Activated CD8-positive, alpha-beta memory T cell treated with anti-CD3 and anti-CD28 coated beads for 24 hours (primary cell): ENCODE measurements around the gene STRA8.
"Not testable (repeated sequence)": the region's sequence is repeated elsewhere in the genome, so short reads cannot be mapped to it uniquely, and the experiment has no call there.

Experiments
- DNase-seq: peaks from one replicate; pipeline ENCODE4 v3.0.0-alpha.2; 2020

STRA8 gene

GRCh38 chr7:135205850-135206249 is 27.8 kb upstream of the STRA8 start:
- no peak for DNase-seq

DNA sequence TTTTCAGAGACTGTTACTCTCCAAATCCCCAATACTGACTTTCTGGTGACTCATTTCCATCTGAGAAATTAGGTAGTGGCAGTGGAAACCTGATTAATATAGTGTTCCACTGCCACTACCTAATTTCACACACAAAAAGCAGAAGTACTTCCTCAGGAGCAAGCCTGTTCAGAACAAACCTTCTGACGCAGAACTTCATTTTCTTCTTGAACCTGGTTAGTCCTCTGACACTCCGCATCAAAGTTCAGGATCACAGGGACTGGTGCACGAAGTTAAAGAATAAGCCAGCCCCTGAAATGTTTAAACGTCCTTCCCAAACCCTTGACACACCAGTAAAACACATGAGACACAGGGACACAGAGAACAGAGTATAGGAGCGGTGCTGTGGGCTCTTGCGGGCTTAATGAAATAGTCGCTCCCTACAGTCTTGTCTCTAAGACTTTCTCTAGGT is 26.7 kb upstream of the STRA8 start:
- DNase-seq: no peak

DNA sequence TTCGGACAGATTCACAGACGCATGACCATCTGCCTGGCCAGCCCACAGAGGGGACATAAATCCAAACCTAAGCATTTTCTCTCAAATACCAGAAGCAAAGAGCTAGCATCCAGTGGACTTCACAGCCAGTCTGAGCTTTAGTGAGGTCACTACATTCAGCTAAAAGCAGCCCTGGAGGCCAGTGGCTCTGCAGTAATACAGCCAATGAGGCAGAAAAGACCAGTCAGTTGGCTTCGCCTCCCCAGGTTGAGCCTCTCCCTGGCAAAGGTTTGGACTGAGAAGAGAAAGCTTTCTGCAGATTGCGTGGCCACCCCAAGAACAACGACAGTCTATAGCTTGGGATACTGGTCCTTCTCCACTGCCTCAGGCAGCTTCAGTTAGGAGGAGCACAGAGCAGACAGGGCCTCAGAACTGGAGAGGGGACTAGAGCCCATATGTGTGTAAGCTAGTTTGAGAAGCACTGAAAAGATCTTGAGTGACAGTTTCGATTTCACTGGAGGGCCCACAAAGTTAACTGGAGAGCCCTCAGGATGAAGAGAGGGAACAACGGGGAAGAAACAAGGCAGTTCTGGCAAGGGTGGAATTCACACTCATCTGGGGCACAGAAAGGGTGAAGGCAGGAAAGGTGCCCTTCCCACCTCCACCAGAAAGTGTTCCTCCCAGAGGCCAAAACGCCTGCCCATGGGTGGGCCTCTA is 26.1 kb upstream of the STRA8 start:
- peak; percentile 50 for DNase-seq

GRCh38 chr7:135208102-135208793 is 25.4 kb upstream of the STRA8 start:
- no peak for DNase-seq

DNA sequence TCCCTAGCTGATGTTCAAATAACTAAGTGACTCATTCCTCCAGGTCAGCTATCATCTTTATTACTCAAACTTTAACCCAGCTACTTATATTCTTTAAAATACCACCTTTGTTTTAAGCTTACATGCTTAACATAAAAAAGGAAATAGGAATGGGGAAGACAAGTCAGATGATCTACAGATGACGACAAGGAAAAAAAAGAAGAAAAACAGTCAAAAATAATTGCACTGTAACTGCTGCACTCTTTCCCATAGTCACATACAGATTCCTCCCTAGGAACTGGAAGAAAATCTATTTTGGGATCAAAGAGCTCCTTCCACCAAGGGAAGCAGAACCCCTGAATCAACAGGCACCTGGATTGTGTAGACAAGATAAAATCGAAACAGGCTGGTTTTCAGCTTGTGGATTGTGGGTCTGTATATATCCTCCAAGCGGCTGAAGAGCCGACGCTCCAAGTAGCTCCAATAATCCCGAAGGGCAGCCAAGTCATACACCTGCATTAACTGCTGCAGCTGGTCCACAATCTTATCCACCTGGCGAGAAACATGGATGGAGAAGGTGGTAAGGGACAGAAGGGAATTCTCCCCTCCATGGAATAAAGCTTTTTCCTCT is 24.3 kb upstream of the STRA8 start:
- DNase-seq: no peak

GRCh38 chr7:135210888-135211178 is 22.8 kb upstream of the STRA8 start:
- no peak for DNase-seq

DNA sequence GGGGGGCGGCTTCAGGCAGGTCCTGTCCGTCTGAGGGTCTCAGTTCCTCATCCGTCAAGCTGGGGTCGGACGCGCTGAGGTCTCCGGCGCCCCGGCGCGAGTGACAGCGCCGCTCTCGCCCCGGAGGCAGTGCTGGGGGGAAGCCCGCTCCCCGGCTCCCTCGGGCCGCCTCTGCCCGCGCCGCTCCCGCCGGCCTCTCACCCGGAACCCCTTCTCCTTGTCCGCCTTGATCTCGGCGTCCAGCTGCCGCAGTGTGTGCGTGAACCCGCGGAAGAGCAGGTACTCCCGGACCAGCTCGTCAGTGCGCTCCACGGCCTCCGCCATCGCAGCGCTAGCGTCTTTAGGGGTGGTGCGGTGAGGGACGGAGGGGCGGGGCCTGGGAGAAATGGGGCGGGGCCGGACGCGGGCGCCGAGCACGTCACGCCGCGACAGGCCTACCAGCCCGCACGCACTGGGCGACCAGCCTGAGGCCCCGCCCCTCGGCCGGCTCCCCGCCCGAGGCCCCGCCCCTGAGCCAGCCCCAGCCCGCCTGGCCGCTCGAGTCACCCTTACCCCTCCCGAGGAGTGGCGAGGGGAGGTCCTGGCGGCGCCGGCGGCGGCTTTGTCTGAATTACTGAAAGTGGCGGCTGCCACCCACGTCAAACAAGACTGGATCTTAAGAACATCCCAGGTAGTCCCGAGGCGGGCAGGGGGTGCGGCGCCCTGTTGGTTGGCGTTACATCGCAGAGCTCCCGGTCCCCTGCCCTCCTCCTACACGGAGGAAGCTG is 22.3 kb upstream of the STRA8 start, which contains the start of gene WDR91:
TSS of gene WDR91 (minus strand) at position 348 of the 767 bp plus-strand sequence. CDS start at position 324, 24 bp downstream.
- peak; percentile 99 for DNase-seq

DNA sequence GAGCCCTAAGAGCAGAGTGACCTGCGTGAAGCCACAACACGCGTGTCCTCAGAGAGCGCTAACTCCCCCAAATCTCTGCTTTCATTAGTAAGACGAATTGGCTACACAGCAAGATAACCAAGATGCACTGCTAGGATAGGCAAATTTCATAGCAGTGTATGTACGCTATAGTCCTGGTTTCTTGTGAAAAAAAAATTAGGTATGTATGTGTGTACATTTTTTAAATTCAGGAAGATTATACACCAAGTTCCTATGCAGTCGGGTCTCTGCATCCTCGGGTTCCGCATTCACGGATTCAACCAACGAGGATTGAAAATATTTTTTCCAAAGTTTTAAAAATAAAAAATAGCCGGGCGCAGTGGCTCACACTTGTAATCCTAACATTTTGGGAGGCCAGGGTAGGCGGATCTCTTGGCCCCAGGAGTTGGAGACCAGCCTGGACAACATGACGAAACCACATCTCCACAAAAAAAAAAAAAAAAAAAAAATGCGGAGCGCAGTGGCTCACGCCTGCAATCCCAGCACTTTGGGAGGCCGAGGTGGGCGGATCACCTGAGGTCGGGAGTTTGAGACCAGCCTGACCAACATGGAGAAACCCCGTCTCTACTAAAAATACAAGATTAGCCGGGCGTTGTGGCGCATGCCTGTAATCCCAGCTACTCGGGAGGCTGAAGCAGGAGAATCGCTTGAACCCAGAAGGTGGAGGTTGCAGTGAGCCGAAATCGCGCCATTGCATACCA is 21.5 kb upstream of the STRA8 start:
- DNase-seq: not testable (repeated sequence)

DNA sequence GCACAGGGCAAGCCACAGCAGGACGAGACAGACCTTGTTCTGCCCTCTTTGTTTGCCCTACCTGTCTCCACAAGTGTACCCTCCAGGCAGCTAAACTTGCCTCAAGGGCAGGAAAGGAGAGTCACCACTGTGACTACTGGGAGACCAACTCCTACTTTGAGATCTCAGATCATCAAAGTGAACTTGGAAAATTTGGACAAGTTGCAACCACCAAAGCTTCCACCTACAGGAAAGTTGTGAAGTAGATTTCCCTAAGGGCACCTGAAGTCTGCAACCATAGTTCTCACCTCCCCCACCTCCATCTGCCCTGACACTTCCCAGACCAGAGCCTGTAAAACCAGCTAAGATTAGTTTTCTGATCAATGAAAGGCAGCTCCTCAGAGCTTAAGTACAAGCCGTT is 19.8 kb upstream of the STRA8 start:
- no peak for DNase-seq

DNA sequence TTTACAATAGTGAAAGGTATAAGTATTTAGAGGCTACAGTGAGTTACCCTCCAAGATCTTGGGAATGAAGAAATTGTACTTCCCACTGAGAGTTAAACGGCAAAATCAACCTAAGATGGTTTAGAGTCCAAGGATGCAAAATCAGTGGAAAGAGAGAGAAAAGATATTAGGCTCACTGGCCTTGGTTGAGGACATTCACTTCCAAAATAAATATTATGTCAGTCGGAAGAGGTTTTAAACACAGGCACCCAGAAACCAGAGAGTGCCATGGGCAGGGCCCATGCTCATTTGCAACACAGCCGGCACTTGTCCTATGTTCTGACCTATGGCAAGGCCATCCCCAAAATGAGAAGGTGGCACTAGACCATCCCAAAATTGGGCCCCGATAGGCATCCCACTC is 18.5 kb upstream of the STRA8 start:
- no peak for DNase-seq

DNA sequence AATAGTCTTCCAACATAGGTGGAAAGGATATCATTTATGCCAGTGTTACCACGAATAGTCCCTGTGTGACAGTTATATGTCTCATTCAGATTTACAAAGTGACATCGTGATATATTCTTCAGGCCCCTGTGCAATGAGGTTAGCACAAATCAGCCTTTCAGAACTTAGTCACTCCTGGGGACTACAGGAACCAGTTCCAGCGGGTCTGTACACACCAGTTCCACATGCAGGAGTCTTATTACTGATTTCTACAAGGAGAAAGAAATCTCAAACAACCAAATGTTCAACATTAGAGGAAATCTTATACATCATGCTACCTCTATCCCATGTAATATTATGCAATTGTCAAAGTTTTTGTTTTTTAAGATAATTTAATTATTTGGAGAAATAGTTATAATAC is 17.9 kb upstream of the STRA8 start:
- no peak for DNase-seq

- no peak for DNase-seq
These were observed 15.8 kb upstream of the STRA8 start for GRCh38 chr7:135217645-135218509.

DNA sequence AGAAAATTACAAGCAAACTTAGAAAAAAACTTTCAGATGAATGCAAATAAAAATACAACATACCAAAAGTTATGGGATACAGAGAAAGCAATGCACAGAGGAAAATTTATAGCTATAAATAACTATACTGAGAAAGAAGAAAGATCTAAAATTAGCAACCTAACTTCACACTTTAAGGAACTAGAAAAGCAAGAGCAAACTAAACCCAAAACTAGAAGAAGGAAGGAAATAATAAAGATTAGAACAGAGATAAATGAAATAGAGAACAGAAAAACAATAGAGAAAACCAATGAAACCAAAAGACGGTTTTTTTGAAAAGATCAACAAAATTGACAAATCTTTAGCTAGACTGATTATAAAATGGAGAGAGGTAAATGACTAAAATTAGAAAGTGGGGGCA is 9.6 kb upstream of the STRA8 start:
- no peak for DNase-seq

DNA sequence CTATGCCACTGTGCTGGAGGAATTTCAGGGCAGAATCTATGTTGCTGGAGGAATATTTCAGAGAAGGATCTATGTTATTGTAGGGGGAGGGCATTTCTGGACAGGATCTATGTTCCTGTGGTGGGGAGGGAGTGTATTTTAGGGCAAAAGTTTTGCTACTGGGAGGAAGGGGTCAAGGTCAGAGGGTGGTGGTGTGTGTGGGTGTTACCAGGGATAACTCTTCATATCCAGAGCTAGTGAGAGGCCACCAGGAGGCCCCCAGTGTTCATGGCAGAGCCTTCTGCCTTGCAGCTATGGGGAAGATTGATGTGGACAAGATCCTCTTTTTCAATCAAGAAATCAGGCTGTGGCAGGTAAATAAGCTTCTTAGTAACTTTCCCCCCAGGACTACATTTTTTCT is 2.0 kb upstream of the STRA8 start:
- DNase-seq: no peak

DNA sequence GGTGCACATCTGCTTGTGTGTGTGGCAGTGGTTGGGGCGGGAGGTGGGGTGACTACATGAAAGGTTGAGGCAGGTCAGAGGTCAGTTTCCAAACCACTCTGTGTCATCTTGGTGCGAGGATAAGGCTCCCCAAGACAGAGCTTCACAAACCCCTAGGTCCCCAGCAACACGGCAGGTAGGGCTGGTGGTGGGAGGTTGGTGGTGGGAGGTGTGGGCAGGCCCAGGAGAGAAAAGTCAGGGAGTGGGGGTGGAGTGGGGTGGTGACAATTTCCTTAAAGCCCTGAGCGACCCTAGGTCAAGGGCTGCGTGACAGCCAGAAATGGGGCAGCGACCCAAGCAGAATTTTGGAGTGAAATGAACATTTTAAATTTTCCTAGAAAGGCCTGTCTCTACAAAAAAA is 1.6 kb upstream of the STRA8 start:
- DNase-seq: peak; percentile 21

DNA sequence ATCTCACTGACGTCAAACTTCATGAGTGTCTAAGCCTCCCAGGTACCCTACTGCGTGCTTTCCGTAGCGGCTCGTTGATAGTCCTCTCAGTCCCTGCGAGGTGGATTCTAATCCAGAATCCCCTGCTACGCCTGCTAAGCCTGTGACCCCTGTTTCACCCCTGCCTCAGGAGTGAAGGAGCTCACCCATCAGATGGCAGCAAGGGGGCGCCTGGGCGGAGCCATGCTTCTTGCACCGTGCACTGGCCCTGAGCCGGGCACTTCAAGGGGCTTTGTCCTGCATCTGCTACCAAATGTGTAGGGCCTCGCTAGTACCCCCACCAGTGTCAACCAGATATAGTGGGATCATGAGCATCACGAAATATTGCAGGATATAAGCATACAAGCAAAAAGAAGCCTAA is 918 bp upstream of the STRA8 start:
- DNase-seq: peak; percentile 56

DNA sequence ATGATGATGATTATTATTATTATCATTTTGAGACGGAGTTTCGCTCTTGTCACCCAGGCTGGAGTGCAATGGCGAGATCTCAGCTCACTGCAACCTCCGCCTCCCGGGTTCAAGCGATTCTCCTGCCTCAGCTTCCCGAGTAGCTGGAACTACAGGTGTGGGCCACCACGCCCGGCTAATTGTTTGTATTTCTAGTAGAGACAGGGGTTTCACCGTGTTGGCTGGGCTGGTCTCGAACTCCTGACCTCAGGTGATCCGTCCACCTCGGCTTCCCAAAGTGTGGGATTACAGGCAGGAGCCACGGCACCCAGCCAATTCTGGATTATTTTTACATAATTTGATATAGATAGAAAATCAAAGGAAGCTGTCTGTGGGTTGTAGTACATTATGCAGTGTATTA is 457 bp downstream of the STRA8 start:
- peak; percentile 26 for DNase-seq

- DNase-seq: no peak
These were observed 1.1 kb downstream of the STRA8 start for GRCh38 chr7:135234727-135235126.

- DNase-seq: no peak
These were observed 2.2 kb downstream of the STRA8 start for GRCh38 chr7:135235841-135236240.

- DNase-seq: peak; percentile 5
These were observed 3.1 kb downstream of the STRA8 start for GRCh38 chr7:135236727-135237126.

DNA sequence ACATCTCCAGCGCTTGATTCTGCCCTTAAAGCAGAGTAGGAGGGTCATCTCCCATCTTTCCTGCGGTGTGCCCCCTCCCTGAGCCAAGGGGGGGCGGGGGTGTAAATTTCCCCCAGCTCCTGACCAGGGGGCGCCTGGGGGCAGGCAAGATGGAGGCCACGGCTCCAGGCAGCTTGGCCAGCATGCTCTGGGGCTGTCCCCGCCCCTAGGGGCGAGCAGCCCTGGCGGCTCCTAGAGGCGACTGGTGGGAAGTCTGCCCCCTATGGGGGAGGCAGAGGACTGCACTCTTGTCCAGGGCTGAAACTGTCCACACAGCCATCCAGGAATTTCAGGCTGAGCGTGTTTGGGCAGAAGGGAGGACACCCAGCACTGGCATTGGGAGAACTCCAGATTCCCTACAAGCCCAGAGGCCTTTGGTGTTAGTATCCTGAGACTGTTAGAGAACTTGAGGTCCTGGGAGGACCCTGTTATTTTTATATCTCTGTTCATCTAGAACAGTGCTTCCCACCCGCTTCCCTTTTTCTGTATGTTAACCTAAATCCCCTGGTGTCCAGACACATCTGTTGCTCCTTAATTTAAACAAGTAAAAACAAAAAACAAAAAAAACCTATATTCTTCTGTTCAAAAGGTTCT is 4.6 kb downstream of the STRA8 start:
- DNase-seq: peak; percentile 54
